Subcutaneous adipose tissue (tissue), 4 donors: ENCODE measurements around the gene GJC1. TPM values are rescaled to one million over a fixed set of nuclear protein-coding genes. Genes with fewer than 3 reads are reported as not detected.

Source experiments
- CTCF ChIP-seq: fragments of 450-650 bp; IDR thresholded peaks from one replicate; pipeline ENCODE4 v1.5.1; 2016; ENCODE audit warnings: low read depth, mild to moderate bottlenecking, control low read depth, antibody characterized with exemption, moderate library complexity
- total RNA-seq, 4 donors: library from RNA; depleted of rRNA; stranded (reverse); fragments of >200 nt; gene quantifications; one replicate each; pipeline ENCODE4 v1.1.0, GENCODE V29; 2016

The GJC1 gene
- total RNA-seq, 4 donors from 2014 or later: 5.9 to 19.8 (median 8.8) TPM

- TF ChIP-seq CTCF: no peak
Observed at GRCh38 chr17:44867841-44868240, 37.8 kb upstream of the GJC1 start.

- TF ChIP-seq CTCF: no peak
Observed at GRCh38 chr17:44865931-44866330, 35.8 kb upstream of the GJC1 start.

- TF ChIP-seq CTCF: no peak
Observed at GRCh38 chr17:44865231-44865660, 35.2 kb upstream of the GJC1 start.

- TF ChIP-seq CTCF: no peak
Observed at GRCh38 chr17:44864831-44865230, 34.7 kb upstream of the GJC1 start.

- TF ChIP-seq CTCF: no peak
Observed at GRCh38 chr17:44863061-44863918, 33.2 kb upstream of the GJC1 start.

GRCh38 chr17:44862278-44862914 lies 32.3 kb upstream of the GJC1 start:
- no peak for TF ChIP-seq CTCF

- TF ChIP-seq CTCF: no peak
Observed at GRCh38 chr17:44859701-44860100, 29.6 kb upstream of the GJC1 start.
